Gastrocnemius medialis (tissue), 4 donors: Measurements from ENCODE around the gene RASA3.

Experiments used
- CTCF ChIP-seq, 5 experiments: fragments of 450-650 bp in 3 of 5; fragments of 200-600 bp in 2 of 5; sonication (generic) in 2 of 5; IDR thresholded peaks in 4 of 5; conservative IDR thresholded peaks in 1 of 5; 1 replicate in 4 of 5; 2 replicates in 1 of 5; pipeline ENCODE4 v1.5.1; 2016 to 2019; ENCODE audit warnings: antibody characterized with exemption in 5 of 5, mild to moderate bottlenecking in 3 of 5, moderate library complexity in 3 of 5
- POLR2A ChIP-seq, 2 donors: fragments of 450-650 bp; IDR thresholded peaks; one replicate each; pipeline ENCODE4 v1.6.1; 2017; ENCODE audit warnings: antibody characterized with exemption in 2 of 2, mild to moderate bottlenecking in 2 of 2, moderate library complexity in 2 of 2

GRCh38 chr13:113991676-113992179, 140.7 kb downstream of the RASA3 start:
- TF ChIP-seq CTCF (IDR thresholded peaks at IDR 0.05 in 4 of 5, conservative IDR thresholded peaks at IDR 0.05 in 1 of 5) (no peak), POLR2A (IDR thresholded peaks at IDR 0.05) (no peak)
